Stimulated activated CD4-positive, alpha-beta T cell treated with anti-CD3 and anti-CD28 coated beads, Interleukin-15, amount 100 ng/mL, for 1 hour (primary cell): ENCODE measurements around the gene DYRK4.

Source experiments
- DNase-seq, 2 donors: peaks; one replicate each; pipeline ENCODE4 v3.0.0-alpha.2; 2020; ENCODE audit warnings: low read depth in 1 of 2, low spot score in 1 of 2

DYRK4 gene

DNA sequence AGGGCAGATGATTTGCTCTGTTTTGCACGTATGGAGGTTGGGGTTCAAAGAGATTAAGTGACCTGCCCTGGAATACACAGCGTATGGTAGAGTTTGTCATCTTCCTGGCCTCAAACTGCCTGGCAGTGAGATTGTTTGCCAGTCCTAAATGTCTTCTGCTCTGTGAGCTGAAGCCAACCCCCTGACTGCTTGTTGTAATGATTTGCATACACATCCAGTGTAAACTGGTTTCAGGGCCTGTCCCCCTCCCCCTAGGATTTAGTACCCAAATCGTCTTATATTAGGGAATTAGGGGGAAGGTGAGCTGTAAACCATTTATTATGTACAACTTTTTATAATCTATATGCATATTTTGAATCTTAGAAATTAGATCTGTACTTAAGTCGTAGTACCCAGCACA is 48.5 kb downstream of the DYRK4 start:
- DNase-seq: no peak

DNA sequence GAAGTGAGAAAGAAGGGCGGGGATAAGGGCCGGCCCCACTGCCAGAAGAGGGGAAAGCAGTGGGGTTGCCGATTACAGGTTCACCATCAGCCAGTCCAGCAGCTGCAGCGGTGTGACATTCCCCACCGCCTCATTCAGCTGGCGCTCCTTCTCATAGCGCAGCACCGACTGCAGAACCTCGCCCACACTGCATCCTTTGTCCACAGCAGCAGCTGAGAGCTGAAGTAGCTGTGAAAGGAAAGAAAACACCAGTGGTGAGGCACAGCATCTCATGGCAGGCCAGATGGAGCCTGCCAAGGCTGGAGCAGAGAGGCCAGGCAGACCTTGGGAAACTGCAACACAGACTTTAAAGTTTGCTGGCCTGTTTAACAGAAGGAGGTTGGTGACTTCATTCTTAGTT is 53.7 kb downstream of the DYRK4 start:
- DNase-seq: no peak

DNA sequence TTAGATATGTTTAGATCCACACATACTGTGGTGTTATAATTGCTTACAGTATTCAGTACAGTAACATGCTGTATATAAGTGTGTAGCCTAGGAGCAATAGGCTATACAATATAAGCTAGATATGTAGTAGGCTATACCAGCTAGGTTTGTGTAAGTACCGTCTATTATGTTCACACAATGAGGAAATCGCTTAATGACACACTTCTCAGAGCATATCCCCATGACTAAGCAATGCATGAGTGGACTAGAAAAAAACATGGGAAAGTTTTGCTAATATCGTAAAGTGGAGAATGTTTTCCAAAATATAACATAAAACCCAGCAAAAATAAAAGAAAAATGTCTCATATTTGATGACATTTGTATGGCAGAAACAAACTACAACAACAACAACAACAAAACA is 59.5 kb downstream of the DYRK4 start:
- DNase-seq: no peak

DNA sequence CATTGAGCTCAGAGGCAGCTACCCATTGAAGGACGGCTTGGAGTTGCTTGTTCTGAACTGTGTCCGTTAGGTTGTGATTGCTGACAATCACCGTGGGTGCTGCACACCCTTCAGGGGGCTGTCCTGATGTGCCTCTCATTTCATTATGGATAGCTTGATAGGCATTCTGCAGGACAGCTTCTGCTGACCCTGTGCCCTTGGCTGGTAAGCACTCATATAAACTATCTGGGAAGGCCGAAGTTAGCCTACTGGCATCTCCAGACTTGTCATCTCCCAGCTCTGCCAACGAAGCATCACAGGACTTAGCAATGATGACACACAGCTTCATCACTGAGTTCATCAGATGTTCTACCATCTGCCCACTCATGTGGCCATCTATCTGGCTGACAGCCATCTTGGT is 64.5 kb downstream of the DYRK4 start:
- no peak for DNase-seq

DNA sequence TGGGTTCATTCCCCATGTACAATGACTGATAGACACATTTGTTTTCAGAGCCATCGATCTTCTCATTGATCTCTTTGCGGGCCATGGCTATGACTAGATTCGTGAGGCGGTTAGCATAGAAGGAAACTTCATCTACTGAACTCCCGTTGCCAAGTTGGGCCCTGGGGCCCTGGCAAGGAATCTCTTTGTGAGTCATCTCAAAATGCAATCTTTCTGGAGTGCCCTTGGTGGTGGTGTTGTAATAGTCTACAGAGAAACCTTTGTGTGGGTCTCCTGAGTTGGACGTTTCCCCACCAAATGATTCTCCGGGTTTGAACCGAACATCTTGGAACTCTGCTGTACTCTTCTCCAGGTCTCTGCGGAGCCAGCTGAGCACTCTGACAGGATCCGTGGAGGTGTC is 66.4 kb downstream of the DYRK4 start:
- DNase-seq: no peak

DNA sequence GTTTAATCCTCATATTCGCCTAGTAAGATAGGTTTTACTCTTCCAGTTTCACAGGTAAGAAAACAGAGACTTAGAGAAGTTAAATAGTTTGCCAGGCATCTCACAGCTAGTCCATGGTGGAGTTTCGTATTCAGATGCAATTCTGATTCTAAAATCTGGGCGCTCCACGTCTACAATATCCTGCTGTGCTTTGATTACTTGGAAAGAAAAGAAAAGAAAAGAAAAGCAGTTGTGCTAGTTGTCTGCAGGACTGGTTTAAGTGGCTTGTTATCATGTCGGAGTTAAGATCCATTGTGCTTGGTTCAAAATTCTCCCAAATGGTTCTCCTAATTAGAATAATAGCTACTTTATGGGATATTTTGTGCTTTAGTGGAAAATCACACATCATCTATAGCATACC is 68.3 kb downstream of the DYRK4 start:
- no peak for DNase-seq

DNA sequence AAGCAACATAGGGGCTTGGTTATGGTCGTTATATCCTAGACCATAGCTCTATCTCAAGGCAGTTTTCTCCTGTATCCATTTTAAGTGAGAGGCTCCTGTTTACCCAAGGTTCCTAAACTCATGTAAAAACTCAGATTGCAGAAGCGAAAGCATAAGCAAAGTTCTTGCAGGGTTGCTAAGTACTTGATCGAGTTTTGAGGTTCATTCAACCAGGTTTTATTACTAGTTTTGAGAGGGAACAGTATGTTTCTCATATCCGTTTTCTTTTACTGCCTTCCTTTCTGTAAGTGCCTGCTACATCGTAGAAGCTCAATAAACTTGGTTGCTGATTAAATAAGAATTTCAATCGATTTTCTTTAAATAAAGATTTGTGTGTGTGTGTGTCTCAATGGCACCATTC is 81.7 kb downstream of the DYRK4 start:
- no peak for DNase-seq

DNA sequence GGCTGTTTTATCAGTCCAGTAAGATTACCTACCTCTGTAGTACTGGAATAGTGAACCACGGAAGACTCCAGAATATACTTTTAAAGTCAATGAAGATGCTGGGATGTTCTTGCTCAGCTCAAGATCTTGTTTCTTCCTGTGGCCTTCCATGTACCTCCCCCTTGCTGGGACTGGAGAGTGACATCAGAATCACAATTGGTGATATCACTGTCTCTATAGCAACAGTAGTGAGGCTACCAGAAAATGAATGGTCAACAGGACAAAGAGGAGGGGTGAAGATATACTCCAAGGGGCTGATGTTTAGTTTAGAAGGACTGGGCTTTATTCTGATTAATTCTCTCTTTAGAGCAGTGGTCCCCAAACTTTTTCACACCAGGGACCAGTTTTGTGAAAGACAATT is 83.0 kb downstream of the DYRK4 start:
- DNase-seq: no peak

DNA sequence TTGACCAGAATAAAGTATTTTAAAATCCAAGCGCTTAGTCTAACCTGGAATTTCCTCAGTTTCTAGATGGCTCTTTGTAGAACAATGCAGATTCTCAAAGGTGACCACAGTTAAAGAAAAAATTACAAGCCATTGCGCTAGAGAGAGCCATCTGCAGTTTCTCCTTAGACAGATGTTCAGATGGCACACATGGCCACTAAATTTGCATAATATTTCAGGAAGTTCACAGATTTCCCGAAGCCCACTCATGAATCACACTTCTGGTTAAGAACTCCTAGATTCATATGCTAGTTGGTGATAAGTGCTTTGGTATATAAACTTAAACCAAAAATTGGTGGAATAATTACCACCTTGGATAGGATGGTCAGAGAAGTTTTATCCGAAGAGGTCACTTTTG is 86.1 kb downstream of the DYRK4 start:
- DNase-seq: no peak

DNA sequence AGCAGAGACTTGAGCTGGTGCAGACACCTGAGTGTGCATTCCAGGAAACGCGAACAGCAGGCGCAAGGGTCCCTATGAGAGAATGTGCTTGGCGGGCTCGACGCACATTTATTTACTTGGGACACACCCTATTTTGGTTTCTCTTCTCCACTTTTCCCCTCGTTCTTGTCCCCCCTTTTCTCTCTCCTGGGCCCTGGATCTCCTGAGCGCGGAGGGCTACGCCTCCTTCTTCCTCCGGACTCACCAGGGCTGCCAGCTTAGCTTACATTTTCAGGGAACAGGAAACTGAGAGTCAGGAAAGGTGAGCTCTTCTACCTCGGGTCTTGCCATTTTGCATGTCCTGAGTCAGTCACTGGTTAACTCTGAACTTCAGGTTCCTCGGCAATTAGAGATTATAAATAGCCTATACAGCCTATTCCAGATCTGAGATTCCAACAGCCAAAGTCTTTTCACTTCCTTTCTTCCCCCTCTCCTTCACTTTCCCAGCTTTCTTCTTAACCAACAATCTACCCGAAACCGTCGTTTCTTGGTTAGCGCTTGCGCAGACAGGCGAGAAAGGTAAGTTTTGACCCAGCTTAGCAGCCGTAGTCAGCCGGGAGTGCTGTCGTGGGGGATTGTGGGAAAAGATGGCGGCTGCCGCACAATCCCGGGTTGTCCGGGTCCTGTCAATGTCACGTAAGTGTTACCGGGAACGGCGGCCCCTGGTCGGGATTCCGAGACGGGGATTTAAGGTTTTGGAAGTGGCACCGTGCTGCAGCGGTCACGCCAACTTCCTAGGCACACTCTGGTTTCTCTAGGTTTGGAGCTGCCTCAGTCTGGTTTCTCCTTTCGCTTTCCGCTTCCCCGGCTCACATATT is 86.7 kb downstream of the DYRK4 start, which contains the start of the genes AKAP3 and NDUFA9:
TSS of gene AKAP3 (minus strand) at position 551 of the 857 bp plus-strand sequence. CDS start 10,855 bp downstream, outside the sequence.
TSS of gene NDUFA9 (plus strand) at position 614 of the 857 bp plus-strand sequence. CDS start at position 627, 13 bp downstream.
- peak; percentile 47 to 57 for DNase-seq

DNA sequence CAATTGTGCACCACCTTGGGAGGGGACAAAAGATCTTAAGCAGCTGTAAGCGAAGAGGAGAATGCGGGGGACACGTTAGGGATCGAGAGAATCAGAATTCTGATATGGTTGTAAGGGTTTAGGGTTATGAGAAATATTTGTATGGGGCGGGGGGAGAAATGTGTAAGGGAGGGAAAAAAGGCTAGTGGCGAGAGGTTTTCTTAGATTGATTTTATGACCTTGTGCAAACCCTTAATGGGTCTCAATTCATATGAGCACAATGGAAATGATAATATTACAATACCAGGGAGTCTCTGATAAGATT is 87.3 kb downstream of the DYRK4 start:
- DNase-seq: no peak

DNA sequence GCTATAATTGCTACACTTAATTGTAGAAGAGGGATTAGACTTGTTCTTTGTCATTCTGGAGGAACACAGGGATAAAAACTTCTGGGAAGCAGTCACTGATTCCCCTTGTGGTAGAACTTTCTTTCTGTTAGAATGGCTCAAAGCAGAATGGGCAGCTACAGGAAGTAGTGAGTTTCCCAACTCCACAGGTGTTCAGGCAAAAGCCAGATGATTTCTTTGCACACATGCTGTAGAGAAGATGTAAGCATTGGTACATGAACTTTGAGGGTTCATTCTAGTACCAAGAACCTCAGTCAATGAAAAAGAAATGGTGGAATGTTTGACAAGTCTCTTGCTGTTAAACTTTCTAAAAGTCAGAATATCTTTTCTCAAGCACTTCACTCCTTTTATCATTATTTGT is 91.2 kb downstream of the DYRK4 start:
- DNase-seq: no peak

DNA sequence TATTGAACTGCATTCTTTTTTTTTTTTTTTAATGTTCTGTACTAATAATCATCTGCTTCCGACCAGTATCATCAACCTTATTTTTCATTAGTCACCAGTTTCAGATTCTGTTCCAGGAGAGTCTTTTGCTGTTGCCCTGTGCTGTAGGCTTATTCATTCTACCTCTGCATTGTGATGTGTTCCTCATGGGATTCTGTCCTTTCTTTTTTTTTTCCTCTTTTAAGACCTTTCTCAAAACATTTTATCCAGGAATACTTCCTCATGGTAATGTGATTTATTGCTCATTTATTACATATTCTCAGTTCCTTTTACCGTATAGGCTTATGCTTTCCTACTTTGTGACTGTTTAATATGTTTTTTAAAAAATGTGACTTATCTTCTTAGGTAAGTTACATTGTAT is 91.7 kb downstream of the DYRK4 start:
- no peak for DNase-seq
